Neural cell (in vitro differentiated cells): ENCODE measurements around the gene SDC1. TPM values are rescaled to one million over a fixed set of nuclear protein-coding genes. Genes with fewer than 3 reads are reported as not detected.

Experiments
- H2AFZ ChIP-seq: fragments of 200-600, 300-800 bp; sonication (generic), shearing (Covaris generic); 2 replicates; pipeline ENCODE4 v1.6.0; 2014; ENCODE audit warnings: low read depth, mild to moderate bottlenecking, antibody characterized with exemption, low read length, moderate library complexity
- H3F3A ChIP-seq: fragments of 200-600 bp; shearing (Covaris generic); 2 replicates; pipeline ENCODE4 v1.6.1; 2016; ENCODE audit warnings: mild to moderate bottlenecking, moderate library complexity, mixed read lengths, antibody characterized with exemption, low read length; ENCODE audit not compliant: insufficient read depth, poor library complexity, severe bottlenecking
- H3K27ac ChIP-seq: fragments of 200-600, 300-800 bp; sonication (generic), shearing (Covaris generic); 2 replicates; pipeline ENCODE4 v1.5.1; 2014; ENCODE audit warnings: mild to moderate bottlenecking, low read length, moderate library complexity
- H3K27me3 ChIP-seq: fragments of 300-800, 200-600 bp; sonication (generic), shearing (Covaris generic); 2 replicates; pipeline ENCODE4 v1.6.0; 2014; ENCODE audit warnings: mild to moderate bottlenecking, low read depth, low read length, moderate library complexity; ENCODE audit not compliant: insufficient read depth
- H3K36me3 ChIP-seq: fragments of 300-800, 200-600 bp; sonication (generic), shearing (Covaris generic); 2 replicates; pipeline ENCODE4 v1.5.1; 2014; ENCODE audit warnings: mild to moderate bottlenecking, antibody characterized with exemption, low read length, moderate library complexity; ENCODE audit not compliant: insufficient read depth
- H3K4me2 ChIP-seq: fragments of 300-800, 200-600 bp; sonication (generic), shearing (Covaris generic); 2 replicates; pipeline ENCODE4 v1.6.0; 2014; ENCODE audit warnings: mild to moderate bottlenecking, low read length
- H3K4me3 ChIP-seq: fragments of 300-800, 200-600 bp; sonication (generic), shearing (Covaris generic); 2 replicates; pipeline ENCODE4 v1.5.1; 2014; ENCODE audit warnings: mild to moderate bottlenecking, low read length, moderate library complexity
- H3K79me2 ChIP-seq: fragments of 200-600 bp; shearing (Covaris generic); replicated peaks from 2 replicates; pipeline ENCODE4 v1.6.0; 2014; ENCODE audit warnings: mild to moderate bottlenecking, low read length, moderate library complexity; ENCODE audit not compliant: insufficient read depth
- H3K9ac ChIP-seq: fragments of 300-800, 200-600 bp; sonication (generic), shearing (Covaris generic); 2 replicates; pipeline ENCODE4 v1.6.1; 2016; ENCODE audit warnings: mild to moderate bottlenecking, low read length, mixed read lengths
- H3K9me2 ChIP-seq: fragments of 200-600 bp; shearing (Covaris generic); 2 replicates; pipeline ENCODE4 v1.6.1; 2016; ENCODE audit warnings: mild to moderate bottlenecking, low read length, mixed read lengths; ENCODE audit not compliant: insufficient read depth
- H3K9me3 ChIP-seq: fragments of 200-600, 300-800 bp; sonication (generic), shearing (Covaris generic); 2 replicates; pipeline ENCODE4 v1.6.1; 2016; ENCODE audit warnings: mild to moderate bottlenecking, mixed run types, low read length, moderate library complexity, mixed read lengths
- H4K20me1 ChIP-seq: fragments of 200-600 bp; shearing (Covaris generic); 2 replicates; pipeline ENCODE4 v1.6.1; 2016; ENCODE audit warnings: mild to moderate bottlenecking, mixed run types; ENCODE audit not compliant: insufficient read depth
- EP300 ChIP-seq: fragments of 450-650 bp; conservative IDR thresholded peaks from 2 replicates; pipeline ENCODE4 v1.6.1; 2014; ENCODE audit warnings: antibody characterized with exemption, mild to moderate bottlenecking, moderate library complexity; ENCODE audit not compliant: poor library complexity, severe bottlenecking
- EZH2 ChIP-seq: fragments of 200-600, 300-800 bp; shearing (Covaris generic), sonication (generic); IDR thresholded peaks from 2 replicates; pipeline ENCODE4 v1.6.1; 2014; ENCODE audit warnings: antibody characterized with exemption, low read length, borderline replicate concordance, mild to moderate bottlenecking; ENCODE audit not compliant: insufficient read depth, poor library complexity, severe bottlenecking
- MXI1 ChIP-seq: fragments of 450-650 bp; conservative IDR thresholded peaks from 2 replicates; pipeline ENCODE4 v1.6.1; 2014; ENCODE audit warnings: antibody characterized with exemption, mild to moderate bottlenecking; ENCODE audit not compliant: poor library complexity, severe bottlenecking
- POLR2AphosphoS5 ChIP-seq: IDR thresholded peaks from 2 replicates; pipeline ENCODE4 v1.6.1; 2012
- RAD21 ChIP-seq: fragments of 450-650 bp; conservative IDR thresholded peaks from 2 replicates; pipeline ENCODE4 v1.6.1; 2014; ENCODE audit warnings: antibody characterized with exemption, mild to moderate bottlenecking, moderate library complexity
- REST ChIP-seq: IDR thresholded peaks from 2 replicates; pipeline ENCODE4 v1.6.1; 2012; ENCODE audit warnings: borderline replicate concordance
- SMC3 ChIP-seq: fragments of 450-650 bp; conservative IDR thresholded peaks from 2 replicates; pipeline ENCODE4 v1.6.1; 2014; ENCODE audit warnings: antibody characterized with exemption, mild to moderate bottlenecking, moderate library complexity; ENCODE audit not compliant: poor library complexity
- TAF1 ChIP-seq: IDR thresholded peaks from 2 replicates; pipeline ENCODE4 v1.6.1; 2012; ENCODE audit warnings: low read depth
- polyA plus RNA-seq: library from polyadenylated mRNA; depleted of rRNA; stranded (reverse); fragments of >200 nt; gene quantifications from 2 replicates; pipeline ENCODE4 v1.2.3, GENCODE V29; 2014
- TF ChIP-seq, protein P1 (sequence below): fragments of 450-650 bp; IDR thresholded peaks from 2 replicates; pipeline ENCODE4 v1.5.1; 2014; ENCODE audit warnings: antibody characterized with exemption, mild to moderate bottlenecking, moderate library complexity; ENCODE audit not compliant: poor library complexity, severe bottlenecking

The SDC1 gene
- polyA plus RNA-seq, 1 donor from 2014 or later = 14.9 TPM

DNA sequence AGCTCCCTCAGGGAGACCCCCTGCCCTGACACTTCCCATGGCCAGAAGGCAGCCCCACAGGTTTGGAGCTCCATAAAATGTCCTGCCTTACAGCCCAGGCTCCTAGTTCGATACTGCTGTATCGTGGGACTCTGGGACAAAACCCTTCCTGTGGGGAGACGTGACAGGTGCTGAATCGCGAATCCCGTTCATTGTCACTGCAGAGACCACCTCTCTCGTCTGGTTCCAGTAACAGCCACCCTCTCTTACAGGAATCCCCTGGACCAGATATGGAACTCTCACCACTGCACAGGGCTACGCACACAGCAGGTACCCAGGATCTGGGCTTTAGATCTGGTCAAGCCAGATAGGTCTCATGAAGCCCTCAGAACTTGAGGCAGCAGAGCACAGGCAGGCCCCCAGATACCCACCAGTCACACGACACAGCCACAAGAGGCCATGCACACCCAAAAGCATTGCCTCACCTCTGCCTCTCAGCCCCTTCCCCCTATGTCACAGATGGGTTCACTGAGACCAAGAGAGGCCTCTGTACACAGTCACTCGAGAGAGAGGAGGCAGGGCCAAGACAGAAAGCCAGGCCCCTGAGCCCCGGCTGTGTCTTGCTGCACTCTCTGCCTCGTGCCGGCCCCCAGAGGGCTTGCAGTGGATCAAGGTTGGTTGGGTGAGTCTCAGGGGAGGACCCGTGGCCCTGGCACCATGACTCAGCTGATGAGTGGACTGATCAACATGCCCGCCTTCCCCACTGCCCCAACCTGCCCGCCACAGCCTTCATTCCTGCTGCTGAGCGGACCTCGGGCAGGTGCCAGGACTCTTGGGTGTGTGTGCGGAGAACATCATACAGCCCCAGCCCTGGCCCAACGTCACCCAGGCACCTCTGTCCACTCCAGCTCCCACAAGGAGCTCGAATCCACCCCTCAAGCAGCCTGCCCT, 7.6 kb downstream of the SDC1 start:
- no peak overlapping the region for H3K9ac ChIP-seq
- H3K27ac ChIP-seq = no peak overlapping the region
- no peaks in the 10 kb centered on the region for H3F3A ChIP-seq
- TF ChIP-seq MXI1 = no peak
- TF ChIP-seq EP300 = no peak
- TF ChIP-seq TAF1 = no peak
- no peak for TF ChIP-seq RAD21
- no peak for TF ChIP-seq SMC3
- TF ChIP-seq REST = no peak
- TF ChIP-seq, protein P1, sequence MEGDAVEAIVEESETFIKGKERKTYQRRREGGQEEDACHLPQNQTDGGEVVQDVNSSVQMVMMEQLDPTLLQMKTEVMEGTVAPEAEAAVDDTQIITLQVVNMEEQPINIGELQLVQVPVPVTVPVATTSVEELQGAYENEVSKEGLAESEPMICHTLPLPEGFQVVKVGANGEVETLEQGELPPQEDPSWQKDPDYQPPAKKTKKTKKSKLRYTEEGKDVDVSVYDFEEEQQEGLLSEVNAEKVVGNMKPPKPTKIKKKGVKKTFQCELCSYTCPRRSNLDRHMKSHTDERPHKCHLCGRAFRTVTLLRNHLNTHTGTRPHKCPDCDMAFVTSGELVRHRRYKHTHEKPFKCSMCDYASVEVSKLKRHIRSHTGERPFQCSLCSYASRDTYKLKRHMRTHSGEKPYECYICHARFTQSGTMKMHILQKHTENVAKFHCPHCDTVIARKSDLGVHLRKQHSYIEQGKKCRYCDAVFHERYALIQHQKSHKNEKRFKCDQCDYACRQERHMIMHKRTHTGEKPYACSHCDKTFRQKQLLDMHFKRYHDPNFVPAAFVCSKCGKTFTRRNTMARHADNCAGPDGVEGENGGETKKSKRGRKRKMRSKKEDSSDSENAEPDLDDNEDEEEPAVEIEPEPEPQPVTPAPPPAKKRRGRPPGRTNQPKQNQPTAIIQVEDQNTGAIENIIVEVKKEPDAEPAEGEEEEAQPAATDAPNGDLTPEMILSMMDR = no peak
- no peak for TF ChIP-seq EZH2
- TF ChIP-seq POLR2AphosphoS5 = no peak
- no peaks in the 10 kb centered on the region for H3K36me3 ChIP-seq
- H3K9me2 ChIP-seq = no peaks in the 10 kb centered on the region
- no peaks in the 10 kb centered on the region for H3K9me3 ChIP-seq
- no peaks in the 10 kb centered on the region for H3K27me3 ChIP-seq
- no peaks in the 10 kb centered on the region for H3K79me2 ChIP-seq
- H2AFZ ChIP-seq = no peak overlapping the region
- no peak overlapping the region for H3K4me2 ChIP-seq
- no peaks in the 10 kb centered on the region for H4K20me1 ChIP-seq
- H3K4me3 ChIP-seq = no peak overlapping the region

DNA sequence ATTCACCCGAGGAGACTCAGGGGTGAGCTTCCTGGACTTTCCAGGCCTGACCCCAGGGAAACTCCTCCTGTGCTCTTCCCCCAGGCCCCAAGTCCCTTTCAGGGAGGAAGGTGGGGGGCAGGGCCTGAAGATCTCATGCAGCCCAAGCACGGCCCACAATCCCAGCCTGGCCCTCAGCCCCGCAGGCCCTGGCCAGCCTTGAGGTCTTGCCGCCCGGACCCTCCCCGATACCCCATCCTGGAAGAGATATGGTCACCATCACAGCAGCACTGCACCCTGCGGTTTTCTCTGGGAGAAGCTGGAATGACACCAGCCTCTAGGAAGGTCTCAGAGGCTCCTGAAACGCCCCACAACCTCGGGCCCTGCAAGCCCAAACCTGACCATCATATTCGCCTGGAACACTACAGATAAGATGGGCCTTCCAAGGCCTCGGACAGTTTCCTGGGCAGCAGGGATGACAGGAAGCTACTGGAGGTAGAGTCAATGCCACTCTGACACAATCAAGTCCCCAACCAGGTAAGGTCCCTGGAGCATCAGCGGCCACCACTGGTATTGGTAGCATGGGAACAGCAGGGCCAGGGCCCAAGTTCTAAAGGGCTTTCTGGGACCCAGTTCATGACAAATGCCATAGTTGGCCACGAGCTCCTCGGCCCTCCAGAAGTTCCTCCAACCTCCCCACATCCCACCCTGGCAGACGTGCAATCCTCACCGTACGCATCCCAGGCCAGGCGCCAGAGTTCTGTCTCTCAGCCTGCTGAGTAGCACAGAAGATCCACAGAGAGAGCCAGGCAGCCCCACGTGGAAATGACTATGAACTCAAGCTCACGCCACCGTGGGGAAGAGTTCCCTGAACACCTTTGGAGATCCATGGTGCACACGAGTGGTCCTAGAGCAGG, 8.6 kb downstream of the SDC1 start:
- no peaks in the 10 kb centered on the region for H3K27me3 ChIP-seq
- no peak overlapping the region for H3K4me3 ChIP-seq
- H3K9ac ChIP-seq = no peak overlapping the region
- H3K36me3 ChIP-seq = no peaks in the 10 kb centered on the region
- H3K9me3 ChIP-seq = no peaks in the 10 kb centered on the region
- TF ChIP-seq RAD21 = no peak
- no peak for TF ChIP-seq MXI1
- TF ChIP-seq SMC3 = no peak
- TF ChIP-seq POLR2AphosphoS5 = no peak
- no peak for TF ChIP-seq TAF1
- no peak for TF ChIP-seq EP300
- TF ChIP-seq REST = no peak
- TF ChIP-seq, protein P1 = no peak
- TF ChIP-seq EZH2 = no peak
- H3K27ac ChIP-seq = no peak overlapping the region
- no peaks in the 10 kb centered on the region for H3K9me2 ChIP-seq
- H3K4me2 ChIP-seq = no peak overlapping the region
- H4K20me1 ChIP-seq = no peaks in the 10 kb centered on the region
- no peak overlapping the region for H2AFZ ChIP-seq
- no peaks in the 10 kb centered on the region for H3K79me2 ChIP-seq
- no peaks in the 10 kb centered on the region for H3F3A ChIP-seq
